GM18498 (cell line): ENCODE results near the gene STRIP2.
"Not testable (repeated sequence)": the region's sequence is repeated elsewhere in the genome, so short reads cannot be mapped to it uniquely, and the experiment has no call there.

Source experiments
- ATAC-seq: cut with Tn5 transposase; IDR thresholded peaks from one replicate; pipeline ENCODE4 v1.9.1; 2021; ENCODE audit warnings: mild to moderate bottlenecking, moderate library complexity; ENCODE audit not compliant: unreplicated experiment

STRIP2 gene

GRCh38 chr7:129524405-129524804 lies 90.2 kb downstream of the STRIP2 start:
- ATAC-seq: not testable (repeated sequence)

- no peak for ATAC-seq
These were observed 91.1 kb downstream of the STRIP2 start for GRCh38 chr7:129525225-129525862.

GRCh38 chr7:129529643-129530042 lies 95.4 kb downstream of the STRIP2 start:
- no peak for ATAC-seq

GRCh38 chr7:129530795-129531391 lies 96.7 kb downstream of the STRIP2 start:
- ATAC-seq: no peak

- ATAC-seq: no peak
These were observed 97.5 kb downstream of the STRIP2 start for GRCh38 chr7:129531721-129532120.

GRCh38 chr7:129532375-129532774 lies 98.1 kb downstream of the STRIP2 start:
- ATAC-seq: no peak

DNA sequence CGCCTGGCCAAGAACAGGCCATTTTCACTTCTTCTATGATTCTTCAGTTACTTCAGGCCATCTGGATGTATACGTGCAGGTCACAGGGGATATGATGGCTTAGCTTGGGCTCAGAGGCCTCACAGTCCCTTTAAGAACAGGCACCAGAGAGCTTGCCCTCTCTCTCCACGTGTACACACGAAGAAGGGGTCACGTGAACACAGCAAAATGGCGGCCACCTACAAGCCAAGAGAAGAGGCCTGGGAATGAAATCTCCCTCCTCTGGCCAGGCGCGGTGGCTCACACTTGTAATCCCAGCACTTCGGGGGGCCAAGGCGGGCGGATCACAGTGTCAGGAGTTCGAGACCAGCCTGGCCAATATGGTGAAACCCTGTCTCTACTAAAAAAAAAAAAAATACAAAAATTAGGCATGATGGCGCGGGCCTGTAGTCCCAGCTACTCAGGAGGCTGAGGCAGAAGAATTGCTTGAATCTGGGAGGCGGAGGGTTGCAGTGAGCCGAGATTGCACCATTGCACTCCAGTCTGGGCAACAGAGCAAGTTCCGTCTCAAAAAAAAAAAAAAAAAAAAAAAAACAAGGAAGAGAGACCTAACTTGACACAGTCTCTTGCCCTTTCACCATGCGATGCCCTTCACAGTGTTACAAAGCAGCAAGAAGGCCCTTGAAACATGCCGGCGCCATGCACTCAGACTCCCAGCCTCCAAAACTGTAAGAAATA lies 100.5 kb downstream of the STRIP2 start:
- not testable (repeated sequence) for ATAC-seq

DNA sequence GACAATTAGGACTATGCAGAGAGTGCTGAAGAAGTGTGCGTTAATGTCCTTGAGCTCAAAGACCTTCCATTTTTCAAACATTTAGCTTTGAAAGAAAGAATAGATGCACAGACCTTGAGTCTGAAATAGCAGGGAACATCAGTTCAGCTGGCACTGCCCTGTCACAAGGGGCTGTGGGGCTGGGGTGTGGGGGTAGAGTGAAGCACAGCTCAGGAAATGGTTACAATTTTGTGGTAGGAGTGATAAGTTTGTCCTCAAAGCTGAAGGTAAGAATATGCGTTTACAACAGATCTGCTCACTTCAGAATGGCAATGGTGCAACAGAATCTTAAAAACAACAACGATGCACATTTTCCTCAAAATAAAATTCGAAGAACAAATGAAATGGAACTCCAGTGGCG lies 101.7 kb downstream of the STRIP2 start:
- no peak for ATAC-seq

DNA sequence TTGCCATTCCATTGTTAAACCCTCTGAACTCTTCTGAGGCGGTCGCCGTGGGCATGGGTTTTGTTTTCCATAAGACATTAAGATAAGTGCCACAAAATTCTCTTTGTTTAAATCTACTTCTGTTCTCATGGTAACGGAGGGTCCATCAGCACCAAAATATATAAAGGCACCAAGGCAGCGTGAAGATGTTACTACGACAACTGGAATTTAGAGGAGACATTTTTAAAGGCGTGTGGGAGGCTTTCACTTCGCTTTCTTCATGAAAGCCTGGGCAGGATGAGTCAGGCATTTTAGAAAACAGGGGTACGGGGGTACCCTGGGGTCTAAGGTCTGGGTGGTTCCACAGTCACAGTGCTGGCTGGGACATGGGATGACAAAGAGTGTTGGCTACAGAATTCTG lies 102.1 kb downstream of the STRIP2 start:
- ATAC-seq: no peak
